Effector CD8-positive, alpha-beta T cell (primary cell): ENCODE measurements around the gene GDF15.

ENCODE experiments used
- DNase-seq: peaks from one replicate; lab custom pipeline; 2025; lab: John Stamatoyannopoulos, UW

The GDF15 gene

DNA sequence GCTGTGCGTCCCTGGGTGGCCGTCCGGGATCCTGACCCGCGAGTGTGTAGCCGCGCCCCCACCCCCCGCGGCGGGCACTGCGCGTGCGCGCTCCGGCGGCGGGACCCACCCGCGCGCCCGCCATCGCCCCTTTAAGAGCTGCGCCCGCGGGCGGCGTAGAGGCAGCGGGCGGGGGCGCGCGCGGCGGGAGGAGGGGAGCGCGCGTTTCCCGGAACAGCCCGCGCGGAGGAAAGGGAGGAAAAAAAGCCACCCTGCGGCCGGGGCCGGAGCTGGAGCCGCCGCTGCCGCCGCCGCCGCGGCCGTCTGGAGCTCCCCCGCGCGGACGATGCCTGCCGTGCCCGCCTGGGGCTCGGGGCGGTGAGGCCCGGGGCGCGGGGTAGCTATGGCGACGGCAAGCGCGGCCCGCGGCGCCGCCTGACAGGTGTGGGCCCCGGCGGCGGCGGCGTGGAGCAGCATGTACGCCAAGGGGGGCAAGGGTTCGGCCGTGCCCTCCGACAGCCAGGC is 33.3 kb downstream of the GDF15 start, which contains the start of gene SSBP4:
Gene SSBP4, plus strand, starts transcription at position 204 of the 504 bp plus-strand sequence. Its CDS starts 251 bp downstream, at position 455.
- peak; percentile 51 for DNase-seq

DNA sequence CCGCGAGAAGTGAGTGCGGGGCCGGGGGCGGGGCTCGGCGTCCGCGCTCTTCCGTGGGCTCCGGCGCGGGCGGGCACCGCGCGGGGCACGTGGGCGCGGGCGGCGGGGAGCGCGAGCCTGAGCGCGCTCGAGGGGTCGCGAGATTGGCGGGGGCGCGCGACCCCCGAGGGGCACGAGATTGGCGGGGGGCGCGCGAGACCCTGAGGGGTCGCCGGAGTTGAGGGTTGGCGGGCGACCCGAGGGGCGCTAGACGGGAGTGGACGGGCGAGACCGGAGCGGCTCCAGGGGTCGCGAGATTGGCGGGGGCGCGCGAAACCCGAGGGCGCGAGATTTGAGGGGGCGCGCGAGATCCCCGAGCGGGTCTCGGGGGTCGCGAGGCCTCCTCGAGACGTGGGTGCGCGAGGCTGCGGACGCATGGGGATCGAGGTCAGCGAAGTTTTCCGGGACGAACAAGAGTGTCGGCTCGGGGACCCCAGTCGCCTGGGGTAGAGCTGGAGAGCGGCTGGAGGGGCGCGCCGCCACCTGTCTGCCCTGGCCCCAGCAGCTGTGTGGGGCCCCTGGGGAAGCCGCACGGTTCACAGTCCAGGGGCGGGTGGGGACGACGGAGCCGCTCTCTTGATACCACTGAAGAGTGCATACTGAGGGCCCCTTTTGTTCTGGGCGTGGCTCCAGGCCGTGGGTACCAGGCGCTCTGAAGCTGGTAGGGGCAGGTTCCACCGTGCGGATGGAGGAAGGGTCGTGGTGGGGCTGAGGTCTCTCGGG is 33.9 kb downstream of the GDF15 start:
- DNase-seq: no peak

DNA sequence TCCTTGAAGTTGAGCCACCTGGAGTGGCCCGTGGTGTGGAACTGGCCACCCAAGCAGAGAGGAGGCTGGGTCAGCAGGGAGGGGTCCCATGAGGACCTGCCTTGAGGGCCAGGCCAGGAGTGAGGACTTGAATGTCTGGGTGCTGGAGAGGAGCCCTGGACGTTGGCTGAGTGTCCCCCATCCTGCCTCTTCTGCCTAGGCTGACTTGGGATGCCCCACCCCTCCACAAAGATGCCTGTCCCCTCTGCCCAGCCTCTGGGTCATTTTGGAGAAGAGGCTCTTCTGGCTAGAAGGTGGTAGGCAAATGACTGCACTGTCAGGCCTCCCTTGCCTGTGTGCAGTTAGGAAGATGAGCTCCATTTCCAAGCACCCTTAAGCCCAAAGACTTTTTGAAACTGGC is 35.0 kb downstream of the GDF15 start:
- DNase-seq: no peak

DNA sequence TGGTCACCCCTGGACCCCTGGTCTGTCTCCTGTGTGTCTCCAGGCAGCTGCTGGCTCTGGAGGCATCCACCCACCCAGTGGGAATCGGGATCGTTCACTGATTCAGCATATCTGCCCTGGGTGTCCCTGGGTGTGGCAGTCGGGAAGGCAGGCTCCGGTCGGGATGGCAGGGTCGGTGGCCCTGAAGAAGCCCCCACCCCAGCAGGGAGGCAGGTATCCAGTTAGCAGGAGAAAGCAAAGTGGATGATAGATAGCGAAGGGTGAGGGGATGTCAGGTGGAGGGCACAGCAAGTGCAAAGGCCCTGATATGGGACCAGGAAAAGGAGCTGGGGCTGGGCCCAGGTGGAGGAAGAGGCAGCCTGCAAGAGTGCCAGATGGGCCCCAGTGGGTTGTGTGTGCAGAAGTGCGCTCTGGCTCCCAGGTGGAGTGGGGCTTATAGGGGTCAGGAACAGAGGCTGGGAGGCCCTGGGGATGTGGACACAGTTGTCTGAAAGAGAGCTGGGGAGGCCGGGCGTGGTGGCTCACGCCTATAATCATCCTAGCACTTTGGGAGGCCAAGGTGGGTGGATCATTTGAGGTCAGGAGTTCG is 35.5 kb downstream of the GDF15 start:
- no peak for DNase-seq

DNA sequence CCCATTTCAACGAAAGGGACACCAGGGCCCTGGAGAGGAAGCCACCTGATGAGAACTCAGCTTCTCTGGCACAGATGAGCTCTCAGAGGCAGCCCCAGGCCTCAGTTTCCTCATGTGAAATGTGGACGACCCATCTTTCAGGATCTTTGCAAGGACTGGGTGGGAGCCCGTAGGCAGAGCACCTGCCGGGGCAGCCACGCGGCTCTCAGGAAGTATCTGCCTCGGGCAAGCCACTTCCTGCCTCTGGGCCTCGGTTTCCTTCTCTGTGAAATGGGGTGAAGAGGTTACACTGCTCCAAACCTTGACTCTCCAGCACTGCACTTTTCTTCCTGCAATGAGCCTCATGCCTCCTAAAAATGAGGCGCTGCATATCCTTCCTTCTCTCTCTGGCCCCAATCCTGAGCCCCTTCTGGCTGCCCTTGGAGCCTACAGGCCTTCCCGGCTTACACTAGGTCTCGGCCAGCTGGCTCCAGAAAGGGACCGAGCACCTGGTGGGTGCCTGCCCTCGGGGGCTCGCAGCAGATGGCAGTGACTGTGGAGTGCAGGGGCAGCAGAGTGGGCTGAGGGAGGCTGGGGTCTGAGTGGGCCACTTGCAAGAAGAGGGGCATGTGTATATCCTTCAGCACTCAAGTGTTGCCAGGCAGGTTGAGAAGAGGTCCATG is 36.7 kb downstream of the GDF15 start:
- no peak for DNase-seq

DNA sequence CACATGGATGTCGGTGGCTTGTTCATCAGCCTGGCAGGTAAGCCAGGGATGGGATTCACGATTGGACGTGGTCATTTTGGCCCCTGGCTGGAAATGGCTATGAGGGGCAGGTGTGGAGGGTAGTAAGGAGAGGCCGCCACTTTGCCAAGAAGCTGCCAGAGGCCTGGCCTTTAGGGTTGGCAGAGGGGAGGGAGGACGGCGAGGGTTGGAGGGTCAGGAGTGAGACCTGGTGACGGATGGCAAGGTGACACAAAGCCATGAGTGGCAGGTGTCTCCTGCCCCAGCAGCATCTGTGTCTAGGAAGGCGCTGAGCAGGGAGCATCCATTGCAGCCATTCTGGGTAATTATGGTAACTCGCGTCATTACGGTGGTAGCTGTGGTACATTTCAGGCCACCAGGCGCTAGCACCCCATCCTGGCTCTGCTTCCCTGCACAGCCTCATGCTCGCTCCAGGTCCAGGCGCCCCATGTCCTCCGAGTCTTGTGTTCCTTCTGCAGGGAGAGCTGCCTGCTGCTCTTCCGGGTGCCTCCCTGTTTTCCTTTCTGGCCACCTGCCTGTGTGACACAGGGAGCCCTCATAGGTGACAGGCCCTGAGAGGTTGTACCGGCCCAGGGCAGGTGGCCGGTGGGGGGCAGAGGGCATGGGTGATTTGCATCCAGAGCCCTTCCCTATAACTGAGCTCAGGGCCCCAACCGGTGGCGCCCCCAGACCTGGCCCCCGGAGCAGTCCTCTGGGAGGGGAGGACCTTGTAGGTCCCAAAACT is 37.5 kb downstream of the GDF15 start:
- DNase-seq: no peak

DNA sequence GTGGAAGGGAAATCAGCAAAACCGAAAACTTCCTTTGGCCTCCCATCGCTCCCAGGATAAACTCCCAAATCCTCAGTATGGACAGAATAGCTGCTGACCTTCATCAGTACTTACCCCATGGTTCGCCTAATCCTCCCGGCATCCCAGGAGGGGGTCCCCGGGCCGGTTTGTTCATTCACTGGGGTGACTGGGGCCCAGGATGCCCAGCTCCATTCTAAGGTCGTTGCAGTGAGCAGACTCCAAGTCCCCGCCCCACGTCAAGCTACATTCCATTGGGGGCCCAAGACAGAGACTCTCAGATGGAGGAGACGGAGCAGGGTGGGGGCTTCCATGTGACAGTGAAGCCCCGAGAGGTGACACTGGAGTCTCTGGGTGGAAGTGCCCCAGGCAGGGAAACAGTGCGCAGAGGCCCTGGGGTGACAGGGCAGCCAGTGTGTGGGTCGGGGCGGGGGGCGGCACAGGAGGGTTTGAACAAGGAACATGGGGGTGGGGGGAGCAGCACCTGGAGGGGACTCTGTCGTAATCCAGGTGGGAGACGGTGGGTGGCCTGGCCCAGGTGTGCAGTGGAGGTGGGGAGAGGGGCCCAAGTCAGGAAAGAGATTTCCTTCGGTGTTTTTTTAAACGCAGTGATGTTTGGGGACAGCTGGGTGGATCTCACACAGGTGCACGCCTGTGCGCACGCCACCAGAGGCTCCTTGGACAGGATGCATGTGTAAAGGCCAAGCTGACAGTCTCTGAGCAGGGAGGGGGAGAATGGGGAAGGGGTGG is 38.3 kb downstream of the GDF15 start:
- no peak for DNase-seq

DNA sequence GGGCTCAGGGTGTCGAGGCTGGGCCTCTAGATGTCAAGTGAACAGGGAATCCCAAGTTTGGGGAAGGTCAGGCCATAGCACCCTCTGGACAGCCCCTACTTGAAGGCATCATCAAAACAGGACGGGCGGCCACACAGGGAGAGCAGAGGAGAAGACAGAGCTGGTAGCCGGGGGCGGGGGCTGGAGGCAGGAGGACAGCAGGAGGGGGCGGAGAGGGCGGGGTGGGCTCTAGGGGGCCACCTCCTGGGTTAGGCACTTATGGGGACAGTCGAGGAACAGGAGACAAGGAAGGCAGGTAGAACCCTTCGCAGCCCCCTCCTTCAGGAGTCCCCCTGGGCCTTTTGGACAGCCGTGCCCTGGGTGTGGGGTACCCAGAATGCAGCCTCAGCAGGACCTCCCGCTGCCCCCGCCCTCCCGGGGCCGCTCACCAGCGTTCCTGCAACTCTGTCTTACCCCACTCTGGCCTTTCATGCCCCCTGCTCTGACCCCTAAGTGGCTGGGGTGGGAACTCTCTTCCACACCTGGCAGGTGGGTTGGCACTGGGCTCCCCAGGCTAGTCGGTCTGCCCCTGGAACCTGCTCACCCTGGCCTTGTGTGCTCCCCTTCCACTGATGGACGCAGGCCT is 39.0 kb downstream of the GDF15 start:
- no peak for DNase-seq

DNA sequence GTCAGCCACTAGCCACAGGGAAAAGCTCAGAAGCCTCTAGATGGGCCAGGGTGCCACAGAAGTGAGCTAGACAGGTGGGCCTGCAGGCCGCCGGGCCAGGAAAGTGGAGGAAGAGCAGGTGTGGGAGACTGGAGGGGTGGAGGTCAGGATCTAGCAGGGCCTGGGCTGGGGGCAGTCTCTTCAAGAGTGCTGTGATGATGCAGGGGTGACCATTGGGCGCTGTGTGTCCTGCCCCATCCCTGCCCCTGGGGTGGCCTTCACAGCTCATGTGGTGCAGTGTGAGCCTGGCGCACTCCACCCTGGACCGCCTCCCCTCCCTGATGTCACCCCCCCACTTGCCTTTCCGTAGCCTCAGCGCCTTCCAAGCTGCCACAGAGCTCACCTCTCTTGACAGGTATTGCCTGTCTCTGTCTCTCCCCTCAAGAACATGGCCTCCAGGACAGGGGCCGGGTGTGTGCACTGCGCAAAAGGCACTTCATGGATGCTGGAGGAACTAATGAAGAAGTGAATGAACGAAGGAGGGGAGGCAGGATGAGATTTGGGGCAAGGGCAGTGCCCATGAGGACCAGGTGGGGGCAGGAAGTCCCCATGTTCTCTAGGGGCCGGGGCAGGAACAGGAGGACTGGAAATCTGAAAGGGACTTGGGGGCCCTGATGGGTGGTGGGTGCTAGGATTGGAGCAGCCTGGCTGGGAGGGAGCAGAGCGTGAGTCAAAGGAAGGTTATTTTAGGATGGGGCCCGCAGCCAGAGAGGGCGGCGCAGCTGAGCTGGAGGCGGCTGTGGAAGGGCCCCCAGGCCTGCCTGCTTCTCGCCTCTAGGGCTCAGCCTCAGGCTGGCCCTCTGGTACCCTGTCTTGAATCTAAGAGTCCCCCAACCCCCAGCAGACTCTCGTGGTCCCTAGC is 39.8 kb downstream of the GDF15 start:
- no peak for DNase-seq

DNA sequence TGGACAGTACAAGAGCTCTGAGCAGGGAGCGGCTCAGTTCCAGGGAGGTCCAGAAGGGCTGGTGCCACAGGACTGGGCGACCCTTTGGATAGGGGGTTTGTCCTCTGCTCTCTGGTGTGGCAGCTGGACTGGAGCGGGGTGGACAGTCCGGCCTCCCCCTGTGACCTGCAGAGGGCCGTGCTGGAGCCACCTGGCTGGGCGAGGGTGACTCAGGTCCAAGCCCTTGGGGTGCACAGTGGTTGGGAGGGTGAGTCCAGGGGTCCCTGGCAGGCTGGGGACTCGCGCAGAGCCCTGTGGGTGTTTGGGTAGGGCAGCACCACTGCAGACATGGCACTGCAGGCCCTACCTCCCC is 40.4 kb downstream of the GDF15 start:
- no peak for DNase-seq

DNA sequence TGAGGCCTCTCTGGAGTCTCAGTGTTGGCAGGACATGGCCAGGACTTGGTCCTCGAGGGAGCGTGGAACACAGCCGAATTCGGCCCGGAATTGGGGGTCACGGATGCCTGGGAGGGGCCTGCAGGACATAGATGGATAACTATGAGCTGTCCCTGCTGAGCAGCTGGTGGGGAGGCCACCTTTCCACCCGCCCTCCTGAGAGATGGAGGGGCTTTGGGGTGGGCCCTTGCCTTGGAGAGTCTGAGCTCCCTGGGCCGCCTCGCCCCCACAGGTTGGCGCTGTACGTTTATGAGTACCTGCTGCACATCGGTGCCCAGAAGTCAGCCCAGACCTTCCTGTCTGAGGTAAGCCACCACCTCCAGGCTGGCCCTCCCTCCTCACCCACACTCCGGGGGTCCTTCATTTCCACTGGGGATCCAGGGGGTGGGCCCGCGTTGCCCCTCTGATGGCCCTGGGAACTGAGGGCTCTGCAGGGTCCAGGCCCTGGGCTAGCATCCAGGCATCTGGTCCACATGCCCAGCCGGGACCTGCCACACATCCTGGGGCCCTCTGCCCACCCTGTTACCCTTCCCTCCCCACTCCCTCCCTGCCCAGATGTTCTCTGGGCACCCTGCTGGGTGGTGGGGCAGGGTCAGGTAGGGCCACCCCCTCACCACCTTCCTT is 41.3 kb downstream of the GDF15 start:
- DNase-seq: no peak

DNA sequence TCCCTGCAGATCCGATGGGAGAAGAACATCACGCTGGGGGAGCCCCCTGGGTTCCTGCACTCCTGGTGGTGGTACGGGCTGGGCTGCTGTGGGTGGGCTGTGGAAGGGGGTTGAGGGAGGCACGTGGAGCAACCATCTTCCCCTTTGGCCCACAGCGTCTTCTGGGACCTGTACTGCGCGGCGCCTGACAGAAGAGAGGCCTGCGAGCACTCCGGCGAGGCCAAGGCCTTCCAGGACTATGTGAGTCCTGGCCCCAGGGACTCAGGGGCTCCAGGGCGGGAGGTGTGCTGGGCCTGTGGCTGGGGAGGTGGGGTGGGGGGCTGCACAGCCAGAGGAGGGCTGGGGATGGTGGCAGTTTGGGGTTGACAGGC is 41.8 kb downstream of the GDF15 start:
- no peak for DNase-seq

DNA sequence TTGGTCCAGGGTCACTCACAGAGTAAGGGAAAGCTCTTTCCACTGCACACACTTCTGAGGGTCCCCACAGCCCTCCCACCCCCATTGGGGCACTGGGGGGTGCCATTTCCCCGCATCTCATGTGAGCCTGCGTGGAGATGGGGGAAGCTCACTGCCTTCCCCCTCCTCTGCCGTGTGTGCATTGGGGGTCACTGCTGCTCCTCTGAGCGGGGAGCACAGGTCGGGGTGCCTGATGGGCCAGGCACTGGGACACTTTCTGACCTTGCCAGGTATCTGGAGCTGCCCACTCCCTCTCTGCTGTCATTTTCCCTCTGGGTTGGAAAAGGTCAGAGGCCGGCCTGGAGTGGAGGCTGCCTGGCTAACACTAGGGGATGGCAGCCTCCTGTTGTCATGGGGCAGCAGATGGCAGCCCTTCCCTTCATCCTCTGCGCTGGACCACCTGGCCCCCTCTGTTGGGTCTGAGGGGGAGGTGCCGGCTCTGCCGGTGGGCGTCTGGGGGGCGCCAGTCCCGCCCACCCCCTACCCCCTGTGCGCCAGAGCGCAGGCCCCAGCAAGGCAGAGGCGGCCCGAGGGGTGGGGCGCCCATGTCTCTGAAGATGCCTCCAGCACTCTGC is 42.3 kb downstream of the GDF15 start:
- DNase-seq: no peak

DNA sequence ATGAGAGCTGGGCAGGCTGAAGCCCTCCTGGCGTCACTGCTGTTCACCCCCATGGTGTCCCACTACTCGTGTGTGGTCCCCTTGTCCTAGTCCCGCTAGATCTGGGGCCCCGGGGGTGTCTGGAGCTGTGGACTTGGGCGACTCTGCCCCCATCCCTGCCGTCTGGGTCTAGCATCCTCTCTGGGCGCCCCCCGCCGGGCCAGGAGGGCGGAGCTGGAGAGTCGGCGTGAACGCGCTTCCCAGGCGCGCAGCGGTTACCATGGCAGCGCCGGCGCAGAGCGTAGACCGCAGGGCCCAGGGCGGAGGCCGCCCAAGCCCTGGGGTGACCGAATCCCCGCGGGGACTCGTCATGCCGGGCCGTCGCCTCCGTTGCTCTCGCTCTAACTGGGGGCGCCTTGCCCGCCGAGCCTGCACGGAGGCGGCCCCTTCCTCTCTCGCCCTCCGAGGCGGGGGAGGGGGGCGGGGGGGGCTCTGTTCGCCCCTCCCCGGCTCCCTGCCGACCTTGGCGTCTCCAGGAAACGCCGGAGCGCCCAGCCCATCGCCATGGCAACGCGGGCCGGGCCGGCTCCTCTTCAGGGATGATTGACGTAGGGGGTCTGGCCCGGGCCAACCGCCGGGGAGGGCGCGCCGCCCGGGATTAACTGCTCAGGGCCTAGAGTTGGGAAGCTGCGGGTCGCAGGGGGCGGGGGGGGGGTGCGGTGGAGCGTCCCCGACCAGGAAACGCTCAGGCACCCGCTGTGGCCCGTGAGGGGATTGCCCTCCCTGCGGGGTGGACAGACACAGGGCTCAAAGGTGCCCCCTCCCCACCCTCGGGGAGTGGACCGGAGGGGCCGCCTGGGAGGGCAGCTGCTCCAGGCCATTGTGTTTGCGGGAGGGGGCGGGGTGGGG is 43.1 kb downstream of the GDF15 start:
- DNase-seq: peak; percentile 78

DNA sequence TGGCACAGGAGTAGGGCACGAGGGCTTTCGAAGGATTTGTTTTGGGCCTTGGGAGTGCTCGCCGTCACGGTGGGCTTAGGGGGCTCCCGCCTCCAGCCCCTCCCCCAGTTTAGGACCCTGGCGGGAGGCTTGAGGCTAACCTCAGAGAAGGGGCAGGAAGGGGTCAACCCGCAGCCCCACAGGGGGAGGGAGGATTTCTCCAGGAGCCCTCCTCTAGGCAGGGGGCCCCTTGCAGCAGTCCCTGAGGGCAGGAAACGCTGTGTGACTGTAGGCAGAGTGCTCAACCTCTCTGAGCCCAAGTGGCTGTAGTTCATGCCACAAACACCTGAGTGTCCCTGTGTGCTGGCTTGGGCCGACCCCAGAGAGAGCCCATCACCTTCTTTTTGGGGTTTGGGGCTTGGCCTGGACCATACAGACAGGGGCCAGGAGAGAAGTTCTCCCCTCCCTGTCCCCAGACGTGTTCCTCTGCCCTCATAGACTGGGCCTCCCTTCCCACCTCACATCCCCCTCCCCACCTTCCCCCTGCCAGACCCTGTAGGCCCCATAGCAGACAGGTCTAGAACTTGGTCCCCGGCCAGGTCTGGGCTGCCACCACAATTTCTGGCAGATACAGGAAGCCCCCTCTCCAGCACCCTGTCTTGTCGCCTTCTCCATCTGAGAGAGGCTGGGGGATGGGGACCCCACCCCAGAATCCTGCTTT is 43.9 kb downstream of the GDF15 start:
- DNase-seq: no peak

DNA sequence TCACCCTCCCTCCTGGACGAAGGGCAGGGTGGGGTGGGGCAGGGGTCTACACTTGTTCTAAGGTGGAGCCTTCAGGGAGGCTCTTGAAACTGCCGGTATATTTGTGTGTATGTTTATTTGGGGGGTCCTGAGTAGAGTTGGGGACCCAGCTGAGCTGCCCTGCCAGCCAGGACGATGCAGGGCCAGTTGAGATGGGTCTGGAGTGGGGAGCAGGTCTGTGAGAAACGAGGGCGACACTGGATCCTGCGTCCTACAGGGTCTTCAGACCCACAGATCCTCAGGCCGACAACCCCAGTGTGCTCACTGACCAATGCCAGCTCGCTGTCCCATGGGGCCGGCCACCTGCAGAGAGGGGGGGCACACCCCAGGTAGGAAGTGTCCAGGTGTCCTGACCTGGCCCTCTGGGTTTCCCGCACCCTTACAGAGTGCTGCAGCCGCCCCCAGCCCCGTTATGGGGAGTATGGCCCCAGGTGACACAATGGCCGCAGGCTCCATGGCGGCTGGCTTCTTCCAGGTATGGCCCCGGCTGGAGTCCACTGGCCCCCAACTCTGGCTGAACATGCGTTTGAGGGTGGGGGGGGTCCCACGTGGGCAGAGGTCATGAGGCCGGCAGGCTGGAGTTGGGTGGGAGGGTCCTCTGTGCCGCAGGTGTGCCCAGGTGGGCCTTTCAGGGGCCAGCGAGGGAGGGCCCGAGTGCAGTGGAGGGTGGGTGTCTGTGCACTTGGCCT is 44.6 kb downstream of the GDF15 start:
- no peak for DNase-seq
